Coronary artery (tissue), 2 donors: Measurements from ENCODE around the gene SHF.

Experiments used
- DNase-seq: peaks from one replicate; pipeline ENCODE4 v3.0.0-alpha.2; 2017; ENCODE audit warnings: low spot score
- H3K27ac ChIP-seq, 2 donors: fragments of 200-600 bp; sonication (generic); one replicate each; pipeline ENCODE4 v1.5.1; 2016 to 2019
- H3K4me3 ChIP-seq: fragments of 200-600 bp; sonication (generic); 2 replicates; pipeline ENCODE4 v1.5.1; 2016; ENCODE audit warnings: mild to moderate bottlenecking, moderate library complexity
- TF ChIP-seq, protein P1 (sequence below): fragments of 200-600 bp; sonication (generic); IDR thresholded peaks from one replicate; pipeline ENCODE4 v1.5.1; 2019; ENCODE audit warnings: antibody characterized with exemption

The SHF gene

GRCh38 chr15:45132844-45133560 lies 54.8 kb downstream of the SHF start:
- no peak for DNase-seq
- TF ChIP-seq, protein P1, sequence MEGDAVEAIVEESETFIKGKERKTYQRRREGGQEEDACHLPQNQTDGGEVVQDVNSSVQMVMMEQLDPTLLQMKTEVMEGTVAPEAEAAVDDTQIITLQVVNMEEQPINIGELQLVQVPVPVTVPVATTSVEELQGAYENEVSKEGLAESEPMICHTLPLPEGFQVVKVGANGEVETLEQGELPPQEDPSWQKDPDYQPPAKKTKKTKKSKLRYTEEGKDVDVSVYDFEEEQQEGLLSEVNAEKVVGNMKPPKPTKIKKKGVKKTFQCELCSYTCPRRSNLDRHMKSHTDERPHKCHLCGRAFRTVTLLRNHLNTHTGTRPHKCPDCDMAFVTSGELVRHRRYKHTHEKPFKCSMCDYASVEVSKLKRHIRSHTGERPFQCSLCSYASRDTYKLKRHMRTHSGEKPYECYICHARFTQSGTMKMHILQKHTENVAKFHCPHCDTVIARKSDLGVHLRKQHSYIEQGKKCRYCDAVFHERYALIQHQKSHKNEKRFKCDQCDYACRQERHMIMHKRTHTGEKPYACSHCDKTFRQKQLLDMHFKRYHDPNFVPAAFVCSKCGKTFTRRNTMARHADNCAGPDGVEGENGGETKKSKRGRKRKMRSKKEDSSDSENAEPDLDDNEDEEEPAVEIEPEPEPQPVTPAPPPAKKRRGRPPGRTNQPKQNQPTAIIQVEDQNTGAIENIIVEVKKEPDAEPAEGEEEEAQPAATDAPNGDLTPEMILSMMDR, result no peak
- H3K4me3 ChIP-seq, result no peak overlapping the region
- no peak overlapping the region for H3K27ac ChIP-seq

GRCh38 chr15:45131510-45131909 lies 56.3 kb downstream of the SHF start:
- DNase-seq, result no peak
- H3K4me3 ChIP-seq, result no peak overlapping the region
- no peak overlapping the region for H3K27ac ChIP-seq
- TF ChIP-seq, protein P1, result no peak

- H3K27ac ChIP-seq, result no peak overlapping the region
- no peak for DNase-seq
- H3K4me3 ChIP-seq, result peak overlapping the region; percentile 63
Observed at GRCh38 chr15:45130291-45131000, 57.3 kb downstream of the SHF start.

GRCh38 chr15:45129651-45130129 lies 58.1 kb downstream of the SHF start, which contains the start of the genes DUOX1 and DUOXA1:
DUOX1 (plus strand) TSS chr15:45129994; CDS start chr15:45131967, 1,973 bp downstream.
DUOXA1 (minus strand) TSS chr15:45129879; CDS start chr15:45123014, 6,865 bp downstream.
- H3K27ac ChIP-seq, result no peak within 1 kb of the TSS
- TF ChIP-seq, protein P1, result no peak
- peak within 1 kb of the TSS; percentile 63 for H3K4me3 ChIP-seq
- no peak for DNase-seq

More at GRCh38 chr15:45130291-45131000, 57.3 kb downstream of the SHF start:
- TF ChIP-seq, protein P1, result no peak

- no peak for DNase-seq
- TF ChIP-seq, protein P1, result no peak
- Histone ChIP-seq H3K27ac (no peak overlapping the region), H3K4me3 (peak overlapping the region; percentile 63)
Observed at GRCh38 chr15:45128971-45129639, 58.7 kb downstream of the SHF start.

DNA sequence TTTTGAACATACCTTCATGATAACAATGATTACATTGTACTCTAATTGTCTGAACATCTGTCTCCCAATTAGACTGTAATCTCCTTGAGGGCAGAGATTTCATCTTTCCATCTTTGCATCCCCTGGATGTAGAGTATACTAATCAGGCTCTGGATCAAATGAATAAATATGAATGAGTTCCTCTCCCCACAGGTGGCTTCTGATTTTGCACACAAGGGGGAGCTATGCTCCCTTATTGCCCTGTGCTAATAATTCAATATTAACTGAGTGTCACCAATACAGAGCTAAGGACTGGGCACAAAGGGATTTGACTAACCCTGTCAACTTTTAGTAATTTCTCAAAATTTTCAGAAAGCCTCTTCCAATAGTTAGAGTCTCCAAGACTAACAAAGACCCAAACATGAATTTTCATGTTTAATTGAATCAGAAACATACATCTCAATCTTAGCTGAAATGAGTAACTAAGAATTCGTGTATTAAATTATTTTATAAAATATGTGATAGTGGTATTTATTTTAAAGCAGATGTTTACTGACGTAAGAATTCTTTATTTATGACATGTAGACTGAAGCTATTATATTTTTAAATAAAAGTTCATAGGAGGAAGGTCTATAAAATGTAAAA lies 61.1 kb downstream of the SHF start:
- no peak overlapping the region for H3K4me3 ChIP-seq
- no peak for DNase-seq
- H3K27ac ChIP-seq, result no peak overlapping the region
- TF ChIP-seq, protein P1, result no peak
